Effector memory CD8-positive, alpha-beta T cell (primary cell): Measurements from ENCODE around the gene GDA.

Experiments used
- ATAC-seq: fragments of 150-1000 bp; cut with Tn5 transposase; replicated peaks from 2 replicates; pipeline ENCODE4 v1.10.0; 2021; ENCODE audit warnings: mild to moderate bottlenecking, moderate library complexity
- DNase-seq, 3 experiments: peaks; one replicate each; pipeline ENCODE4 v3.0.0; 2021
- H3K27ac Mint-ChIP-seq, 2 donors: one replicate each; pipeline ENCODE4 v1.8.0; 2022; ENCODE audit warnings: mild to moderate bottlenecking in 2 of 2, mixed read lengths in 2 of 2, moderate library complexity in 2 of 2
- H3K27me3 Mint-ChIP-seq, 2 donors: one replicate each; pipeline ENCODE4 v1.8.0; 2022; ENCODE audit warnings: mixed read lengths in 2 of 2
- H3K36me3 Mint-ChIP-seq: one replicate; pipeline ENCODE4 v1.8.0; 2022; ENCODE audit warnings: mild to moderate bottlenecking, moderate library complexity, mixed read lengths; ENCODE audit not compliant: insufficient read depth
- H3K4me1 Mint-ChIP-seq, 2 donors: one replicate each; pipeline ENCODE4 v1.8.0; 2022; ENCODE audit warnings: low read depth in 2 of 2, mixed read lengths in 2 of 2
- H3K4me3 Mint-ChIP-seq, 2 donors: one replicate each; pipeline ENCODE4 v1.8.0; 2022; ENCODE audit warnings: mild to moderate bottlenecking in 2 of 2, mixed read lengths in 2 of 2, moderate library complexity in 2 of 2
- H3K9me3 Mint-ChIP-seq, 2 donors: one replicate each; pipeline ENCODE4 v1.8.0; 2022; ENCODE audit warnings: mixed read lengths in 2 of 2
- total RNA-seq, 9 experiments: gene quantifications; one replicate each; lab custom pipeline; 2026; lab: John Stamatoyannopoulos, UW

GDA gene
- total RNA-seq: 0 to 0.19 (median 0) reads per million in 9 experiments

- peaks cover 39 to 63% of the 10 kb centered on the region in 2 donors for H3K27me3 Mint-ChIP-seq
- DNase-seq: no peak
- no peak within 1 kb of the TSS for H3K4me3 Mint-ChIP-seq
Measured at GRCh38 chr9:72149231-72149975, at the start of gene GDA. Gene GDA (plus strand): TSS chr9:72149440. CDS start chr9:72149560, 120 bp downstream.

GRCh38 chr9:72102520-72102919 is 46.7 kb upstream of the GDA start:
- Mint-ChIP-seq H3K36me3 (no peaks in the 10 kb centered on the region), H3K27ac (no peak overlapping the region), H3K4me1 (no peaks in the 10 kb centered on the region), H3K4me3 (no peak overlapping the region), H3K27me3 (peaks cover 0 to 2% of the 10 kb centered on the region in 2 donors), H3K9me3 (no peaks in the 10 kb centered on the region)
- ATAC-seq (no peak), DNase-seq (no peak)

More at GRCh38 chr9:72149231-72149975, at the start of gene GDA:
- Mint-ChIP-seq H3K4me1 (no peaks in the 10 kb centered on the region), H3K9me3 (no peaks in the 10 kb centered on the region), H3K36me3 (no peaks in the 10 kb centered on the region), H3K27ac (no peak within 1 kb of the TSS)
- ATAC-seq: no peak

- H3K4me1 Mint-ChIP-seq: no peaks in the 10 kb centered on the region
- H3K4me3 Mint-ChIP-seq: no peak overlapping the region
- no peak for DNase-seq
- H3K27me3 Mint-ChIP-seq: peaks cover 5 to 15% of the 10 kb centered on the region in 2 donors
- ATAC-seq: no peak
- H3K9me3 Mint-ChIP-seq: no peaks in the 10 kb centered on the region
- H3K36me3 Mint-ChIP-seq: peaks cover 2% of the 10 kb centered on the region
- no peak overlapping the region for H3K27ac Mint-ChIP-seq
Measured at GRCh38 chr9:72113056-72113455, 36.2 kb upstream of the GDA start.

- no peaks in the 10 kb centered on the region for H3K4me1 Mint-ChIP-seq
- no peak overlapping the region for H3K4me3 Mint-ChIP-seq
- H3K27me3 Mint-ChIP-seq: peaks cover 6 to 20% of the 10 kb centered on the region in 2 donors
- no peak overlapping the region for H3K27ac Mint-ChIP-seq
- DNase-seq (no peak), ATAC-seq (no peak)
- no peaks in the 10 kb centered on the region for H3K9me3 Mint-ChIP-seq
- H3K36me3 Mint-ChIP-seq: peaks cover 2% of the 10 kb centered on the region
Measured at GRCh38 chr9:72119853-72120252, 29.4 kb upstream of the GDA start.

GRCh38 chr9:72124947-72125346 is 24.3 kb upstream of the GDA start:
- Mint-ChIP-seq H3K27me3 (peaks cover 6 to 15% of the 10 kb centered on the region in 2 donors), H3K9me3 (no peaks in the 10 kb centered on the region), H3K4me3 (no peak overlapping the region), H3K36me3 (no peaks in the 10 kb centered on the region), H3K27ac (no peak overlapping the region), H3K4me1 (no peaks in the 10 kb centered on the region)
- ATAC-seq: no peak
- no peak for DNase-seq

GRCh38 chr9:72127753-72128152 is 21.5 kb upstream of the GDA start:
- Mint-ChIP-seq H3K9me3 (no peaks in the 10 kb centered on the region), H3K4me3 (no peak overlapping the region), H3K4me1 (no peaks in the 10 kb centered on the region), H3K27me3 (peaks cover 15 to 19% of the 10 kb centered on the region in 2 donors), H3K36me3 (no peaks in the 10 kb centered on the region), H3K27ac (no peak overlapping the region)
- no peak for DNase-seq
- no peak for ATAC-seq

- no peaks in the 10 kb centered on the region for H3K4me1 Mint-ChIP-seq
- no peak overlapping the region for H3K27ac Mint-ChIP-seq
- no peaks in the 10 kb centered on the region for H3K9me3 Mint-ChIP-seq
- DNase-seq (no peak), ATAC-seq (no peak)
- H3K4me3 Mint-ChIP-seq: no peak overlapping the region
- peaks cover 15 to 19% of the 10 kb centered on the region in 2 donors for H3K27me3 Mint-ChIP-seq
- H3K36me3 Mint-ChIP-seq: no peaks in the 10 kb centered on the region
Measured at GRCh38 chr9:72128526-72128925, 20.7 kb upstream of the GDA start.

GRCh38 chr9:72129271-72130156 is 19.7 kb upstream of the GDA start:
- Mint-ChIP-seq H3K36me3 (no peaks in the 10 kb centered on the region), H3K4me1 (no peaks in the 10 kb centered on the region), H3K27ac (no peak overlapping the region), H3K27me3 (peaks cover 7 to 19% of the 10 kb centered on the region in 2 donors), H3K4me3 (no peak overlapping the region), H3K9me3 (no peaks in the 10 kb centered on the region)
- no peak for DNase-seq
- no peak for ATAC-seq

GRCh38 chr9:72130321-72130720 is 18.9 kb upstream of the GDA start:
- no peak overlapping the region for H3K27ac Mint-ChIP-seq
- ATAC-seq (no peak), DNase-seq (no peak)
- H3K36me3 Mint-ChIP-seq: no peaks in the 10 kb centered on the region
- peaks cover 7 to 19% of the 10 kb centered on the region in 2 donors for H3K27me3 Mint-ChIP-seq
- no peaks in the 10 kb centered on the region for H3K9me3 Mint-ChIP-seq
- H3K4me1 Mint-ChIP-seq: no peaks in the 10 kb centered on the region
- no peak overlapping the region for H3K4me3 Mint-ChIP-seq

- Mint-ChIP-seq H3K4me3 (no peak overlapping the region), H3K4me1 (no peaks in the 10 kb centered on the region), H3K27ac (no peak overlapping the region), H3K9me3 (no peaks in the 10 kb centered on the region), H3K36me3 (no peaks in the 10 kb centered on the region), H3K27me3 (peaks cover 7 to 19% of the 10 kb centered on the region in 2 donors)
- no peak for DNase-seq
- ATAC-seq: no peak
Measured at GRCh38 chr9:72131206-72131605, 18.0 kb upstream of the GDA start.

GRCh38 chr9:72132052-72132451 is 17.2 kb upstream of the GDA start:
- H3K36me3 Mint-ChIP-seq: peaks cover 5% of the 10 kb centered on the region
- H3K9me3 Mint-ChIP-seq: no peaks in the 10 kb centered on the region
- no peak for ATAC-seq
- peaks cover 7 to 19% of the 10 kb centered on the region in 2 donors for H3K27me3 Mint-ChIP-seq
- H3K27ac Mint-ChIP-seq: no peak overlapping the region
- no peaks in the 10 kb centered on the region for H3K4me1 Mint-ChIP-seq
- no peak for DNase-seq
- H3K4me3 Mint-ChIP-seq: no peak overlapping the region

- Mint-ChIP-seq H3K9me3 (no peaks in the 10 kb centered on the region), H3K4me1 (no peaks in the 10 kb centered on the region), H3K4me3 (no peak overlapping the region), H3K27me3 (peaks cover 13 to 25% of the 10 kb centered on the region in 2 donors), H3K36me3 (peaks cover 5% of the 10 kb centered on the region), H3K27ac (no peak overlapping the region)
- DNase-seq: no peak
- ATAC-seq: no peak
Measured at GRCh38 chr9:72133365-72134035, 15.7 kb upstream of the GDA start.

- H3K36me3 Mint-ChIP-seq: peaks cover 5% of the 10 kb centered on the region
Measured at GRCh38 chr9:72134801-72135200, 14.4 kb upstream of the GDA start.

More at GRCh38 chr9:72134801-72135200, 14.4 kb upstream of the GDA start:
- DNase-seq (no peak), ATAC-seq (no peak)
- Mint-ChIP-seq H3K27ac (no peak overlapping the region), H3K9me3 (no peaks in the 10 kb centered on the region), H3K27me3 (peaks cover 15 to 24% of the 10 kb centered on the region in 2 donors), H3K4me3 (no peak overlapping the region), H3K4me1 (no peaks in the 10 kb centered on the region)
